Mesothelial cell of epicardium (in vitro differentiated cells): ENCODE measurements around the gene OLA1. TPM values are rescaled to one million over a fixed set of nuclear protein-coding genes. Genes with fewer than 3 reads are reported as not detected.

Experiments
- DNase-seq, 2 experiments: peaks; one replicate each; pipeline ENCODE4 v3.0.0; 2021; ENCODE audit warnings: low spot score in 2 of 2; ENCODE audit not compliant: unreplicated experiment in 2 of 2
- H3K27ac Mint-ChIP-seq: 2 replicates; pipeline ENCODE4 v1.8.0; 2021; ENCODE audit warnings: mixed read lengths
- H3K27me3 Mint-ChIP-seq: 2 replicates; pipeline ENCODE4 v1.8.0; 2021; ENCODE audit warnings: low read depth, mixed read lengths
- H3K36me3 Mint-ChIP-seq: 2 replicates; pipeline ENCODE4 v1.8.0; 2021; ENCODE audit warnings: mixed read lengths
- H3K4me1 Mint-ChIP-seq: 2 replicates; pipeline ENCODE4 v1.8.0; 2021; ENCODE audit warnings: mixed read lengths
- H3K4me3 Mint-ChIP-seq: 2 replicates; pipeline ENCODE4 v1.8.0; 2021; ENCODE audit warnings: mild to moderate bottlenecking, moderate library complexity, mixed read lengths
- H3K9me3 Mint-ChIP-seq: 2 replicates; pipeline ENCODE4 v1.8.0; 2021; ENCODE audit warnings: mixed read lengths
- CTCF ChIP-seq: fragments of 200-600 bp; sonication (generic); IDR thresholded peaks from one replicate; pipeline ENCODE4 v1.5.0; 2021; ENCODE audit warnings: antibody characterized with exemption; ENCODE audit not compliant: unreplicated experiment
- total RNA-seq: library from RNA; stranded (reverse); gene quantifications from 3 replicates; pipeline ENCODE4 v1.2.1, GENCODE V29; 2021

Gene OLA1
- total RNA-seq, 1 donor from 2014 or later: 87.3 TPM

- Mint-ChIP-seq H3K27me3 (no peaks in the 10 kb centered on the region), H3K9me3 (no peaks in the 10 kb centered on the region), H3K27ac (no peak overlapping the region), H3K36me3 (peaks cover 6% of the 10 kb centered on the region), H3K4me1 (peaks cover 2% of the 10 kb centered on the region), H3K4me3 (no peak overlapping the region)
- DNase-seq: no peak
- TF ChIP-seq CTCF: no peak
Measured at GRCh38 chr2:174145827-174146226, 102.5 kb downstream of the OLA1 start.

GRCh38 chr2:174142290-174142689 is 106.0 kb downstream of the OLA1 start:
- Mint-ChIP-seq H3K27me3 (no peaks in the 10 kb centered on the region), H3K4me3 (no peak overlapping the region), H3K36me3 (peaks cover 26% of the 10 kb centered on the region), H3K4me1 (peaks cover 2% of the 10 kb centered on the region), H3K9me3 (peaks cover 11% of the 10 kb centered on the region), H3K27ac (no peak overlapping the region)
- no peak for TF ChIP-seq CTCF
- DNase-seq: no peak

- DNase-seq: no peak
- H3K27me3 Mint-ChIP-seq: no peaks in the 10 kb centered on the region
- peaks cover 42% of the 10 kb centered on the region for H3K36me3 Mint-ChIP-seq
- H3K4me1 Mint-ChIP-seq: no peaks in the 10 kb centered on the region
- TF ChIP-seq CTCF: no peak
- no peak overlapping the region for H3K27ac Mint-ChIP-seq
- peaks cover 22% of the 10 kb centered on the region for H3K9me3 Mint-ChIP-seq
- no peak overlapping the region for H3K4me3 Mint-ChIP-seq
Measured at GRCh38 chr2:174138161-174138560, 110.2 kb downstream of the OLA1 start.

- TF ChIP-seq CTCF: no peak
- Mint-ChIP-seq H3K36me3 (peaks cover 38% of the 10 kb centered on the region), H3K27me3 (no peaks in the 10 kb centered on the region), H3K4me3 (no peak overlapping the region), H3K4me1 (peaks cover 4% of the 10 kb centered on the region), H3K9me3 (peaks cover 22% of the 10 kb centered on the region), H3K27ac (no peak overlapping the region)
- no peak for DNase-seq
Measured at GRCh38 chr2:174135981-174136380, 112.4 kb downstream of the OLA1 start.

- no peak for DNase-seq
- Mint-ChIP-seq H3K36me3 (no peaks in the 10 kb centered on the region), H3K27ac (no peak overlapping the region), H3K4me3 (no peak overlapping the region), H3K27me3 (no peaks in the 10 kb centered on the region), H3K4me1 (peaks cover 23% of the 10 kb centered on the region), H3K9me3 (no peaks in the 10 kb centered on the region)
- no peak for TF ChIP-seq CTCF
Measured at GRCh38 chr2:174125090-174125489, 123.2 kb downstream of the OLA1 start.

- H3K27ac Mint-ChIP-seq: no peak overlapping the region
- no peak overlapping the region for H3K4me3 Mint-ChIP-seq
- no peaks in the 10 kb centered on the region for H3K9me3 Mint-ChIP-seq
- H3K36me3 Mint-ChIP-seq: no peaks in the 10 kb centered on the region
- DNase-seq: no peak
- TF ChIP-seq CTCF: no peak
- H3K27me3 Mint-ChIP-seq: no peaks in the 10 kb centered on the region
- peaks cover 23% of the 10 kb centered on the region for H3K4me1 Mint-ChIP-seq
Measured at GRCh38 chr2:174124181-174124580, 124.2 kb downstream of the OLA1 start.
